ENCODE measurements around the gene NKIRAS1.

NKIRAS1 gene

GRCh38 chr3:23945913-23946687, 29.3 kb upstream of the NKIRAS1 start:
- Histone ChIP-seq H3K27ac (replicated peaks) (peak overlapping the region; percentile 78), H3K4me3 (replicated peaks; ENCODE audit: insufficient read depth, low read length) (peak overlapping the region; percentile 79), H3K27me3 (ENCODE audit: insufficient read depth, poor library complexity, severe bottlenecking) (peaks cover 5% of the 10 kb centered on the region)
- DNase-seq (ENCODE audit: low read depth in 1 of 2, low spot score in 1 of 2), result peak; percentile 82 to 96
- no peak for TF ChIP-seq REST (IDR thresholded peaks at IDR 0.05; ENCODE audit: insufficient replicate concordance, low read depth)
- TF ChIP-seq POLR2AphosphoS5 (IDR thresholded peaks at IDR 0.05; ENCODE audit: low read depth), result peak; percentile 6; the same call in 1 of the 2 replicates
- peak; percentile 82 for TF ChIP-seq SPI1 (IDR thresholded peaks at IDR 0.05; ENCODE audit: borderline replicate concordance, low read depth)

GRCh38 chr3:23945663-23945912, 28.8 kb upstream of the NKIRAS1 start:
- Histone ChIP-seq H3K27me3 (ENCODE audit: insufficient read depth, poor library complexity, severe bottlenecking) (peaks cover 5% of the 10 kb centered on the region), H3K4me3 (replicated peaks; ENCODE audit: insufficient read depth, low read length) (peak overlapping the region; percentile 82), H3K27ac (replicated peaks) (no peak overlapping the region)
- DNase-seq (ENCODE audit: low read depth in 1 of 2, low spot score in 1 of 2), result no peak
- TF ChIP-seq REST (IDR thresholded peaks at IDR 0.05; ENCODE audit: insufficient replicate concordance, low read depth) (no peak), POLR2AphosphoS5 (IDR thresholded peaks at IDR 0.05; ENCODE audit: low read depth) (no peak; the same call in 1 of the 2 replicates), GABPA (IDR thresholded peaks at IDR 0.05; ENCODE audit: low read depth) (no peak), CTCF (IDR thresholded peaks at IDR 0.05; ENCODE audit: insufficient read depth, low read length) (no peak), SPI1 (IDR thresholded peaks at IDR 0.05; ENCODE audit: borderline replicate concordance, low read depth) (no peak)

- peak; percentile 58 to 70 for DNase-seq (ENCODE audit: low read depth in 1 of 2, low spot score in 1 of 2)
- H3K27me3 ChIP-seq (ENCODE audit: insufficient read depth, poor library complexity, severe bottlenecking), result peaks cover 5% of the 10 kb centered on the region
- H3K27ac ChIP-seq (replicated peaks), result peak within 1 kb of the TSS; percentile 78
- peak within 1 kb of the TSS; percentile 82 for H3K4me3 ChIP-seq (replicated peaks; ENCODE audit: insufficient read depth, low read length)
- TF ChIP-seq POLR2AphosphoS5 (IDR thresholded peaks at IDR 0.05; ENCODE audit: low read depth) (0 out of 2 replicates have a peak, but pooled peaks have one; percentile 34), REST (IDR thresholded peaks at IDR 0.05; ENCODE audit: insufficient replicate concordance, low read depth) (no peak), SPI1 (IDR thresholded peaks at IDR 0.05; ENCODE audit: borderline replicate concordance, low read depth) (no peak)
Observed at GRCh38 chr3:23944861-23945662, 28.3 kb upstream of the NKIRAS1 start, which contains the start of gene NR1D2. TSS of gene NR1D2 (plus strand) at chr3:23945286. CDS start at chr3:23945579, 293 bp downstream.
